ENCODE results near the gene ZFP91. TPM values are rescaled to one million over a fixed set of nuclear protein-coding genes. Genes with fewer than 3 reads are reported as not detected.

The ZFP91 gene
- polyA plus RNA-seq, 1 donor from 2014 or later, result 32.7 TPM

- Histone ChIP-seq H3K9me3 (ENCODE audit: low read length) (no peaks in the 10 kb centered on the region), H3K9ac (ENCODE audit: low read length) (peak overlapping the region; percentile 95), H4K20me1 (ENCODE audit: insufficient read depth) (no peaks in the 10 kb centered on the region), H3K79me2 (replicated peaks; ENCODE audit: insufficient read depth, low read length) (peaks cover 47% of the 10 kb centered on the region), H3K4me3 (ENCODE audit: low read length) (peak overlapping the region; percentile 74), H3K9me2 (ENCODE audit: insufficient read depth, low read length) (no peaks in the 10 kb centered on the region), H3F3A (ENCODE audit: insufficient read depth, low read length, poor library complexity, severe bottlenecking) (peaks cover 6% of the 10 kb centered on the region), H2AFZ (ENCODE audit: low read depth, low read length) (peak overlapping the region; percentile 72), H3K4me2 (ENCODE audit: low read length) (peak overlapping the region; percentile 64), H3K27me3 (ENCODE audit: insufficient read depth, low read depth, low read length) (no peaks in the 10 kb centered on the region), H3K27ac (ENCODE audit: low read length) (peak overlapping the region; percentile 96), H3K36me3 (ENCODE audit: insufficient read depth, low read length) (no peaks in the 10 kb centered on the region)
- TF ChIP-seq, protein P1, sequence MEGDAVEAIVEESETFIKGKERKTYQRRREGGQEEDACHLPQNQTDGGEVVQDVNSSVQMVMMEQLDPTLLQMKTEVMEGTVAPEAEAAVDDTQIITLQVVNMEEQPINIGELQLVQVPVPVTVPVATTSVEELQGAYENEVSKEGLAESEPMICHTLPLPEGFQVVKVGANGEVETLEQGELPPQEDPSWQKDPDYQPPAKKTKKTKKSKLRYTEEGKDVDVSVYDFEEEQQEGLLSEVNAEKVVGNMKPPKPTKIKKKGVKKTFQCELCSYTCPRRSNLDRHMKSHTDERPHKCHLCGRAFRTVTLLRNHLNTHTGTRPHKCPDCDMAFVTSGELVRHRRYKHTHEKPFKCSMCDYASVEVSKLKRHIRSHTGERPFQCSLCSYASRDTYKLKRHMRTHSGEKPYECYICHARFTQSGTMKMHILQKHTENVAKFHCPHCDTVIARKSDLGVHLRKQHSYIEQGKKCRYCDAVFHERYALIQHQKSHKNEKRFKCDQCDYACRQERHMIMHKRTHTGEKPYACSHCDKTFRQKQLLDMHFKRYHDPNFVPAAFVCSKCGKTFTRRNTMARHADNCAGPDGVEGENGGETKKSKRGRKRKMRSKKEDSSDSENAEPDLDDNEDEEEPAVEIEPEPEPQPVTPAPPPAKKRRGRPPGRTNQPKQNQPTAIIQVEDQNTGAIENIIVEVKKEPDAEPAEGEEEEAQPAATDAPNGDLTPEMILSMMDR (IDR thresholded peaks at IDR 0.05; ENCODE audit: poor library complexity, severe bottlenecking), result peak; percentile 95
- TF ChIP-seq MXI1 (conservative IDR thresholded peaks at IDR 0.05; ENCODE audit: poor library complexity, severe bottlenecking), result peak; percentile 85
- TF ChIP-seq RAD21 (conservative IDR thresholded peaks at IDR 0.05), result peak; percentile 47
- TF ChIP-seq POLR2AphosphoS5 (IDR thresholded peaks at IDR 0.05), result peak; percentile 99
- TF ChIP-seq EP300 (conservative IDR thresholded peaks at IDR 0.05; ENCODE audit: poor library complexity, severe bottlenecking), result peak; percentile 78
- TF ChIP-seq TAF1 (IDR thresholded peaks at IDR 0.05; ENCODE audit: low read depth), result peak; percentile 95
- peak; percentile 82 for TF ChIP-seq REST (IDR thresholded peaks at IDR 0.05; ENCODE audit: borderline replicate concordance)
- no peak for TF ChIP-seq EZH2 (IDR thresholded peaks at IDR 0.05; ENCODE audit: borderline replicate concordance, insufficient read depth, low read length, poor library complexity, severe bottlenecking)
- peak; percentile 66 for TF ChIP-seq SMC3 (conservative IDR thresholded peaks at IDR 0.05; ENCODE audit: poor library complexity)
These were observed 598 bp downstream of the ZFP91 start for GRCh38 chr11:58579192-58580129.

DNA sequence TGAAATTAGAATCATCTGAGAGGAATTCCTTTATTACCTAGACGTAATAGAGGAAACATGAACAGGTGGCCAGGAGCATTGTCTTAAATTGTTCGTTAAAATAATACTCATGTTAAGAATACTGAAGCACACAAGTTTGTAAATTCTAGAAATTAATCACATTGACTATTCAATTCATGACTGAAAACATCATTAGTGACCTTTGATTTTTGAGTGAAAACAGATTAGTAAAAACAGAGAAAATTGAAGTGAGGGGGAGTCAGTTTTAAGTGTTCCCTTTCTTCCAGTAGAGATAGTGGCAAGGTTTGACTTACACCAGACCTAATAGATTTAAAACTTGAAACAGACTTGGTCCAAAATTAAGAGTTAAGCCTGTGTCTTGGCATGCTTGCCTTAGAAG is 1.4 kb downstream of the ZFP91 start:
- TF ChIP-seq EZH2 (IDR thresholded peaks at IDR 0.05; ENCODE audit: borderline replicate concordance, insufficient read depth, low read length, poor library complexity, severe bottlenecking), result no peak
- no peak for TF ChIP-seq SMC3 (conservative IDR thresholded peaks at IDR 0.05; ENCODE audit: poor library complexity)
- TF ChIP-seq, protein P1 (IDR thresholded peaks at IDR 0.05; ENCODE audit: poor library complexity, severe bottlenecking), result no peak
- no peak for TF ChIP-seq TAF1 (IDR thresholded peaks at IDR 0.05; ENCODE audit: low read depth)
- TF ChIP-seq MXI1 (conservative IDR thresholded peaks at IDR 0.05; ENCODE audit: poor library complexity, severe bottlenecking), result no peak
- no peak for TF ChIP-seq POLR2AphosphoS5 (IDR thresholded peaks at IDR 0.05)
- TF ChIP-seq RAD21 (conservative IDR thresholded peaks at IDR 0.05), result no peak
- no peak for TF ChIP-seq REST (IDR thresholded peaks at IDR 0.05; ENCODE audit: borderline replicate concordance)
- no peak for TF ChIP-seq EP300 (conservative IDR thresholded peaks at IDR 0.05; ENCODE audit: poor library complexity, severe bottlenecking)
- Histone ChIP-seq H3K9me3 (ENCODE audit: low read length) (no peaks in the 10 kb centered on the region), H3K4me2 (ENCODE audit: low read length) (peak overlapping the region; percentile 64), H4K20me1 (ENCODE audit: insufficient read depth) (no peaks in the 10 kb centered on the region), H3K9me2 (ENCODE audit: insufficient read depth, low read length) (no peaks in the 10 kb centered on the region), H3K27me3 (ENCODE audit: insufficient read depth, low read depth, low read length) (no peaks in the 10 kb centered on the region), H3K4me3 (ENCODE audit: low read length) (peak overlapping the region; percentile 74), H3K9ac (ENCODE audit: low read length) (peak overlapping the region; percentile 95), H3K79me2 (replicated peaks; ENCODE audit: insufficient read depth, low read length) (peaks cover 56% of the 10 kb centered on the region), H3F3A (ENCODE audit: insufficient read depth, low read length, poor library complexity, severe bottlenecking) (peaks cover 6% of the 10 kb centered on the region), H3K27ac (ENCODE audit: low read length) (peak overlapping the region; percentile 96), H2AFZ (ENCODE audit: low read depth, low read length) (peak overlapping the region; percentile 72), H3K36me3 (ENCODE audit: insufficient read depth, low read length) (no peaks in the 10 kb centered on the region)

Data from neural cell (in vitro differentiated cells).